Measurements from ENCODE around the gene XK.

The XK gene

GRCh38 chrX:37684426-37684825, 1.2 kb upstream of the XK start:
- Histone ChIP-seq H3K36me3 (ENCODE audit: control insufficient read depth in 1 of 2, insufficient read depth in 2 of 2, low read length in 2 of 2) (no peaks in the 10 kb centered on the region), H3K27ac (ENCODE audit: low read length) (peak overlapping the region; percentile 86), H3K4me1 (ENCODE audit: control insufficient read depth in 1 of 2, insufficient read depth in 2 of 2, low read length in 2 of 2) (peaks cover 0 to 6% of the 10 kb centered on the region in 2 donors), H3K27me3 (ENCODE audit: low read depth, low read length) (no peaks in the 10 kb centered on the region), H3K4me3 (ENCODE audit: low read depth in 1 of 2, low read length in 2 of 2) (no peak overlapping the region), H3K9me3 (ENCODE audit: control insufficient read depth in 1 of 2, low read length in 2 of 2) (no peaks in the 10 kb centered on the region)

GRCh38 chrX:37684973-37685372, 618 bp upstream of the XK start:
- Histone ChIP-seq H3K36me3 (ENCODE audit: control insufficient read depth in 1 of 2, insufficient read depth in 2 of 2, low read length in 2 of 2) (no peaks in the 10 kb centered on the region), H3K4me1 (ENCODE audit: control insufficient read depth in 1 of 2, insufficient read depth in 2 of 2, low read length in 2 of 2) (peaks cover 0 to 6% of the 10 kb centered on the region in 2 donors), H3K27me3 (ENCODE audit: low read depth, low read length) (no peaks in the 10 kb centered on the region), H3K9me3 (ENCODE audit: control insufficient read depth in 1 of 2, low read length in 2 of 2) (no peaks in the 10 kb centered on the region), H3K4me3 (ENCODE audit: low read depth in 1 of 2, low read length in 2 of 2) (peak overlapping the region; percentile 2 to 53), H3K27ac (ENCODE audit: low read length) (peak overlapping the region; percentile 86)

- Histone ChIP-seq H3K4me3 (ENCODE audit: low read depth in 1 of 2, low read length in 2 of 2) (peak overlapping the region; percentile 53 to 61), H3K27ac (ENCODE audit: low read length) (peak overlapping the region; percentile 77), H3K9me3 (ENCODE audit: control insufficient read depth in 1 of 2, low read length in 2 of 2) (no peaks in the 10 kb centered on the region), H3K27me3 (ENCODE audit: low read depth, low read length) (no peaks in the 10 kb centered on the region), H3K36me3 (ENCODE audit: control insufficient read depth in 1 of 2, insufficient read depth in 2 of 2, low read length in 2 of 2) (no peaks in the 10 kb centered on the region), H3K4me1 (ENCODE audit: control insufficient read depth in 1 of 2, insufficient read depth in 2 of 2, low read length in 2 of 2) (peaks cover 0 to 6% of the 10 kb centered on the region in 2 donors)
Observed at GRCh38 chrX:37686369-37686995, 891 bp downstream of the XK start.

- H3K27ac ChIP-seq (ENCODE audit: low read length): peak overlapping the region; percentile 77
- no peaks in the 10 kb centered on the region for H3K36me3 ChIP-seq (ENCODE audit: control insufficient read depth in 1 of 2, insufficient read depth in 2 of 2, low read length in 2 of 2)
- H3K4me1 ChIP-seq (ENCODE audit: control insufficient read depth in 1 of 2, insufficient read depth in 2 of 2, low read length in 2 of 2): peaks cover 0 to 6% of the 10 kb centered on the region in 2 donors
- H3K4me3 ChIP-seq (ENCODE audit: low read depth in 1 of 2, low read length in 2 of 2): peak overlapping the region in 1 of 2 donors; percentile 61
- no peaks in the 10 kb centered on the region for H3K27me3 ChIP-seq (ENCODE audit: low read depth, low read length)
- H3K9me3 ChIP-seq (ENCODE audit: control insufficient read depth in 1 of 2, low read length in 2 of 2): no peaks in the 10 kb centered on the region
Observed at GRCh38 chrX:37686996-37687395, 1.4 kb downstream of the XK start.

GRCh38 chrX:37690119-37690518, 4.5 kb downstream of the XK start:
- H3K9me3 ChIP-seq (ENCODE audit: control insufficient read depth in 1 of 2, low read length in 2 of 2): no peaks in the 10 kb centered on the region
- peaks cover 0 to 5% of the 10 kb centered on the region in 2 donors for H3K4me1 ChIP-seq (ENCODE audit: control insufficient read depth in 1 of 2, insufficient read depth in 2 of 2, low read length in 2 of 2)
- H3K27me3 ChIP-seq (ENCODE audit: low read depth, low read length): no peaks in the 10 kb centered on the region
- H3K27ac ChIP-seq (ENCODE audit: low read length): no peak overlapping the region
- no peaks in the 10 kb centered on the region for H3K36me3 ChIP-seq (ENCODE audit: control insufficient read depth in 1 of 2, insufficient read depth in 2 of 2, low read length in 2 of 2)
- no peak overlapping the region for H3K4me3 ChIP-seq (ENCODE audit: low read depth in 1 of 2, low read length in 2 of 2)

- H3K4me3 ChIP-seq (ENCODE audit: low read depth in 1 of 2, low read length in 2 of 2): no peak overlapping the region
- no peaks in the 10 kb centered on the region for H3K4me1 ChIP-seq (ENCODE audit: control insufficient read depth in 1 of 2, insufficient read depth in 2 of 2, low read length in 2 of 2)
- H3K27ac ChIP-seq (ENCODE audit: low read length): no peak overlapping the region
- no peaks in the 10 kb centered on the region for H3K36me3 ChIP-seq (ENCODE audit: control insufficient read depth in 1 of 2, insufficient read depth in 2 of 2, low read length in 2 of 2)
- H3K27me3 ChIP-seq (ENCODE audit: low read depth, low read length): no peaks in the 10 kb centered on the region
- no peaks in the 10 kb centered on the region for H3K9me3 ChIP-seq (ENCODE audit: control insufficient read depth in 1 of 2, low read length in 2 of 2)
Observed at GRCh38 chrX:37692918-37693317, 7.3 kb downstream of the XK start.

- H3K36me3 ChIP-seq (ENCODE audit: control insufficient read depth in 1 of 2, insufficient read depth in 2 of 2, low read length in 2 of 2): no peaks in the 10 kb centered on the region
- H3K4me1 ChIP-seq (ENCODE audit: control insufficient read depth in 1 of 2, insufficient read depth in 2 of 2, low read length in 2 of 2): no peaks in the 10 kb centered on the region
- no peaks in the 10 kb centered on the region for H3K9me3 ChIP-seq (ENCODE audit: control insufficient read depth in 1 of 2, low read length in 2 of 2)
- no peak overlapping the region for H3K4me3 ChIP-seq (ENCODE audit: low read depth in 1 of 2, low read length in 2 of 2)
- H3K27ac ChIP-seq (ENCODE audit: low read length): no peak overlapping the region
- H3K27me3 ChIP-seq (ENCODE audit: low read depth, low read length): no peaks in the 10 kb centered on the region
Observed at GRCh38 chrX:37697169-37697760, 11.7 kb downstream of the XK start.

GRCh38 chrX:37701588-37701987, 16.0 kb downstream of the XK start:
- no peak overlapping the region for H3K27ac ChIP-seq (ENCODE audit: low read length)

GRCh38 chrX:37711991-37712390, 26.4 kb downstream of the XK start:
- H3K27me3 ChIP-seq (ENCODE audit: low read depth, low read length): no peaks in the 10 kb centered on the region
- no peaks in the 10 kb centered on the region for H3K36me3 ChIP-seq (ENCODE audit: control insufficient read depth in 1 of 2, insufficient read depth in 2 of 2, low read length in 2 of 2)
- no peak overlapping the region for H3K27ac ChIP-seq (ENCODE audit: low read length)
- H3K9me3 ChIP-seq (ENCODE audit: control insufficient read depth in 1 of 2, low read length in 2 of 2): no peaks in the 10 kb centered on the region
- peaks cover 0 to 3% of the 10 kb centered on the region in 2 donors for H3K4me1 ChIP-seq (ENCODE audit: control insufficient read depth in 1 of 2, insufficient read depth in 2 of 2, low read length in 2 of 2)
- no peak overlapping the region for H3K4me3 ChIP-seq (ENCODE audit: low read depth in 1 of 2, low read length in 2 of 2)

More at GRCh38 chrX:37701588-37701987, 16.0 kb downstream of the XK start:
- no peaks in the 10 kb centered on the region for H3K36me3 ChIP-seq (ENCODE audit: control insufficient read depth in 1 of 2, insufficient read depth in 2 of 2, low read length in 2 of 2)
- no peak overlapping the region for H3K4me3 ChIP-seq (ENCODE audit: low read depth in 1 of 2, low read length in 2 of 2)
- no peaks in the 10 kb centered on the region for H3K27me3 ChIP-seq (ENCODE audit: low read depth, low read length)
- H3K4me1 ChIP-seq (ENCODE audit: control insufficient read depth in 1 of 2, insufficient read depth in 2 of 2, low read length in 2 of 2): no peaks in the 10 kb centered on the region
- no peaks in the 10 kb centered on the region for H3K9me3 ChIP-seq (ENCODE audit: control insufficient read depth in 1 of 2, low read length in 2 of 2)

- Histone ChIP-seq H3K4me3 (ENCODE audit: low read depth in 1 of 2, low read length in 2 of 2) (no peak overlapping the region), H3K27ac (ENCODE audit: low read length) (no peak overlapping the region), H3K4me1 (ENCODE audit: control insufficient read depth in 1 of 2, insufficient read depth in 2 of 2, low read length in 2 of 2) (peaks cover 0 to 3% of the 10 kb centered on the region in 2 donors), H3K27me3 (ENCODE audit: low read depth, low read length) (no peaks in the 10 kb centered on the region), H3K9me3 (ENCODE audit: control insufficient read depth in 1 of 2, low read length in 2 of 2) (no peaks in the 10 kb centered on the region), H3K36me3 (ENCODE audit: control insufficient read depth in 1 of 2, insufficient read depth in 2 of 2, low read length in 2 of 2) (no peaks in the 10 kb centered on the region)
Observed at GRCh38 chrX:37712458-37712857, 26.9 kb downstream of the XK start.

GRCh38 chrX:37714479-37714878, 28.9 kb downstream of the XK start:
- Histone ChIP-seq H3K27ac (ENCODE audit: low read length) (no peak overlapping the region), H3K36me3 (ENCODE audit: control insufficient read depth in 1 of 2, insufficient read depth in 2 of 2, low read length in 2 of 2) (no peaks in the 10 kb centered on the region), H3K4me3 (ENCODE audit: low read depth in 1 of 2, low read length in 2 of 2) (no peak overlapping the region), H3K27me3 (ENCODE audit: low read depth, low read length) (no peaks in the 10 kb centered on the region), H3K4me1 (ENCODE audit: control insufficient read depth in 1 of 2, insufficient read depth in 2 of 2, low read length in 2 of 2) (peaks cover 0 to 3% of the 10 kb centered on the region in 2 donors), H3K9me3 (ENCODE audit: control insufficient read depth in 1 of 2, low read length in 2 of 2) (no peaks in the 10 kb centered on the region)

GRCh38 chrX:37716602-37717001, 31.0 kb downstream of the XK start:
- H3K27me3 ChIP-seq (ENCODE audit: low read depth, low read length): no peaks in the 10 kb centered on the region
- H3K27ac ChIP-seq (ENCODE audit: low read length): no peak overlapping the region
- H3K4me1 ChIP-seq (ENCODE audit: control insufficient read depth in 1 of 2, insufficient read depth in 2 of 2, low read length in 2 of 2): peaks cover 0 to 3% of the 10 kb centered on the region in 2 donors
- no peaks in the 10 kb centered on the region for H3K36me3 ChIP-seq (ENCODE audit: control insufficient read depth in 1 of 2, insufficient read depth in 2 of 2, low read length in 2 of 2)
- no peak overlapping the region for H3K4me3 ChIP-seq (ENCODE audit: low read depth in 1 of 2, low read length in 2 of 2)
- no peaks in the 10 kb centered on the region for H3K9me3 ChIP-seq (ENCODE audit: control insufficient read depth in 1 of 2, low read length in 2 of 2)
